Measurements from ENCODE around the gene CACUL1. TPM values are rescaled to one million over a fixed set of nuclear protein-coding genes. Genes with fewer than 3 reads are reported as not detected.
A peak's percentile ranks its signal among the peaks of the same experiment; 100 is the strongest.

Gene CACUL1
- total RNA-seq, 1 donor from 2014 or later, result 64.5 TPM

DNA sequence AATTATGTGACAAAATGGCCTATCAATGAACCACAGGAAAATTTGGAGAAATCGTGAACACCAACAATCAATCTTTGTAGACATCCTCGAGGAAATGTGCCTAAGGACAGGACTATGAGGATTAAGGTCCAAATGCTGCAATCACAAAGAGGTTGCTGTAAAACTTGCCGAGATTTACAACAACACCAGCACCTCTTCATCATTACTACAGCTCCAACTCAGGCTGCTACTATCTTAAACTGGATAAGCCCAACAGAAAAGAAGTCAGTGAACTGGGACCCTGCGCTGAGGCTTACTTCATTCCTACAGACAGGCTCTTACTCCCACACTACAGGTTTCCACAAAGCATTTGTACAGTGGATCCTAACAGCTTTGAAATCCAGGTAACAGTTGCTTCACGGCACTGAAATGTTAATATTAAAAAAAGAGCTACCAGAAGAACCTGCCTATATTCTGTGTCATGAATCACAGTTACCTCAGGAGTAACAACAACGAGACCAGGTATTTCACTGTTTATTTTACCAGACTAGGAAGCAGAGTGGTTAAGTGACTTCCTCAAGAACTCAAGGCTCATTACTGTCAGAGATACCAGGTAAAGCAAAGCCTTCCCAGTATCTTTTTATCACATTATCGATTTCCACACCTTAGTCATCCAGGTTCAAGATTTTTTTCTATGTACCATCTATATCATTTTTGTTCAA is 23.9 kb downstream of the CACUL1 start:
- Mint-ChIP-seq H3K27ac (ENCODE audit: unreplicated experiment) (no peak overlapping the region), H3K4me3 (ENCODE audit: unreplicated experiment) (no peak overlapping the region), H3K4me1 (ENCODE audit: low read depth, unreplicated experiment) (peaks cover 56% of the 10 kb centered on the region), H3K9me3 (ENCODE audit: unreplicated experiment) (no peaks in the 10 kb centered on the region), H3K36me3 (ENCODE audit: unreplicated experiment) (no peaks in the 10 kb centered on the region), H3K27me3 (ENCODE audit: unreplicated experiment) (no peaks in the 10 kb centered on the region)
- TF ChIP-seq CTCF (IDR thresholded peaks at IDR 0.05; ENCODE audit: partially characterized antibody, unreplicated experiment), result no peak
- DNase-seq, result no peak

- no peak for TF ChIP-seq CTCF (IDR thresholded peaks at IDR 0.05; ENCODE audit: partially characterized antibody, unreplicated experiment)
- no peaks in the 10 kb centered on the region for H3K9me3 Mint-ChIP-seq (ENCODE audit: unreplicated experiment)
- peaks cover 53% of the 10 kb centered on the region for H3K4me1 Mint-ChIP-seq (ENCODE audit: low read depth, unreplicated experiment)
- H3K27ac Mint-ChIP-seq (ENCODE audit: unreplicated experiment), result peak overlapping the region; percentile 8
- no peaks in the 10 kb centered on the region for H3K36me3 Mint-ChIP-seq (ENCODE audit: unreplicated experiment)
- no peak for DNase-seq
- H3K4me3 Mint-ChIP-seq (ENCODE audit: unreplicated experiment), result no peak overlapping the region
- no peaks in the 10 kb centered on the region for H3K27me3 Mint-ChIP-seq (ENCODE audit: unreplicated experiment)
Measured at GRCh38 chr10:118729641-118730258, 25.0 kb downstream of the CACUL1 start.

- Mint-ChIP-seq H3K4me3 (ENCODE audit: unreplicated experiment) (no peak overlapping the region), H3K27ac (ENCODE audit: unreplicated experiment) (no peak overlapping the region), H3K36me3 (ENCODE audit: unreplicated experiment) (no peaks in the 10 kb centered on the region), H3K9me3 (ENCODE audit: unreplicated experiment) (no peaks in the 10 kb centered on the region), H3K4me1 (ENCODE audit: low read depth, unreplicated experiment) (peaks cover 50% of the 10 kb centered on the region), H3K27me3 (ENCODE audit: unreplicated experiment) (no peaks in the 10 kb centered on the region)
- TF ChIP-seq CTCF (IDR thresholded peaks at IDR 0.05; ENCODE audit: partially characterized antibody, unreplicated experiment), result no peak
- no peak for DNase-seq
Measured at GRCh38 chr10:118729200-118729599, 25.6 kb downstream of the CACUL1 start.

- peaks cover 5% of the 10 kb centered on the region for H3K27me3 Mint-ChIP-seq (ENCODE audit: unreplicated experiment)
- peaks cover 45% of the 10 kb centered on the region for H3K4me1 Mint-ChIP-seq (ENCODE audit: low read depth, unreplicated experiment)
- no peaks in the 10 kb centered on the region for H3K36me3 Mint-ChIP-seq (ENCODE audit: unreplicated experiment)
- no peaks in the 10 kb centered on the region for H3K9me3 Mint-ChIP-seq (ENCODE audit: unreplicated experiment)
- H3K27ac Mint-ChIP-seq (ENCODE audit: unreplicated experiment), result peak overlapping the region; percentile 19
- H3K4me3 Mint-ChIP-seq (ENCODE audit: unreplicated experiment), result peak overlapping the region; percentile 40
- TF ChIP-seq CTCF (IDR thresholded peaks at IDR 0.05; ENCODE audit: partially characterized antibody, unreplicated experiment), result no peak
- no peak for DNase-seq
Measured at GRCh38 chr10:118725886-118726500, 28.8 kb downstream of the CACUL1 start.

DNA sequence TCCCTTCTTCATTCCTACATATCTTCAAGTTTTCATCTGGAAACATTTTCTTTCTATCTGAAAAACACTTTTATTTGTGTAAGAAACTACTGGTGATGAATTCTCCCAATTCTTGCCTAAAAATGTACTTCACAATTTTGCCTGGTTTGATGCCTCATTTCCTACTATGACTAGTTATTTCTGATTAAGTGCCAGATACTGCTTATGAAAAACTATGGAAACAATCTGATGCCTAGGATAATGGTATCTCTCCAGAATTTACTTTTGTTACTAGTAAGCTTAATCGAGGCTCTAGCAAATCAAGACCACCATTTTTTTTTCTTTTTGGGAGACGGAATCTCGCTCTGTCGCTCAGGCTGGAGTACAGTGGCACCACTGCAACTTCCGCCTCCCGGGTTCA is 31.3 kb downstream of the CACUL1 start:
- Mint-ChIP-seq H3K4me3 (ENCODE audit: unreplicated experiment) (no peak overlapping the region), H3K36me3 (ENCODE audit: unreplicated experiment) (no peaks in the 10 kb centered on the region), H3K27me3 (ENCODE audit: unreplicated experiment) (peaks cover 5% of the 10 kb centered on the region), H3K9me3 (ENCODE audit: unreplicated experiment) (no peaks in the 10 kb centered on the region), H3K27ac (ENCODE audit: unreplicated experiment) (no peak overlapping the region), H3K4me1 (ENCODE audit: low read depth, unreplicated experiment) (peaks cover 32% of the 10 kb centered on the region)
- no peak for TF ChIP-seq CTCF (IDR thresholded peaks at IDR 0.05; ENCODE audit: partially characterized antibody, unreplicated experiment)
- no peak for DNase-seq

All from glutamatergic neuron (in vitro differentiated cells).